HG03135 (cell line): ENCODE results near the gene NIP7.

Experiments used
- ATAC-seq: cut with Tn5 transposase; IDR thresholded peaks from one replicate; pipeline ENCODE4 v1.9.1; 2021; ENCODE audit warnings: mild to moderate bottlenecking, moderate library complexity; ENCODE audit not compliant: unreplicated experiment

NIP7 gene

GRCh38 chr16:69318177-69318910, 21.2 kb upstream of the NIP7 start:
- no peak for ATAC-seq

DNA sequence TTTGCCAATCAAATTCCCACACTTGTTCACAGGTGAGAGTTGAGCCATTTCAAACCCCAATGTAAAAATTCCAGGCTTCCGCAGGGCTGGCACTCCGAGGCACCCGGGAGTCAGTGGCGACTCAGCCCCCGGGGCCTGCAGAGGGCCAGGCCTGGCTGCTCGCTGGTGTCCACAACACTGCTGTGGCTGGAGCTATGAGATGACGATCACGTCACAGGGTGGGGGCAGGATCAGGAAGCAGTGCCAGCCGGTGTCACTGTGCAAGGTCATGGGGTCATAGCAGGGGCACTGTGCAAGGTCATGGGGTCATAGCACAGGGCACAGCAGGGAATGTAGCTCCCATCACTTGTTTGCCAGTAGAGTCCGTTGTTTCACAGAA, 20.7 kb upstream of the NIP7 start:
- ATAC-seq: no peak

DNA sequence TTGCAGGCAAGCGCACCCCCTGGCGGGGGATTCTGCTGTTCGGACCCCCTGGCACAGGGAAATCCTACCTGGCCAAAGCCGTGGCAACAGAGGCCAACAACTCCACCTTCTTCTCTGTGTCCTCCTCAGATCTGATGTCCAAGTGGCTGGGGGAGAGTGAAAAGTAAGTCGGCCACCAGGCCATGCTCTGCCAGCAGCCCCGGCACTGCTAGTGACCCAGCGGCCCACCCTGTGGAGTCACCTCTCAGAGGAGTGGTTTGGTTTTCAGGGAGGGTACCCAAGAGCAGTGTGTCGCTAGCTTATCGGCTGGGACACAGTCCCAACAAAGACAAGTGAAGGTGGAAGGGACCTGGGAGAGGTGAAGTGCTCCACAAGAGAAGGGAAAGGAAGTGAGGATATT, 20.2 kb upstream of the NIP7 start:
- no peak for ATAC-seq

GRCh38 chr16:69319826-69320739, 19.5 kb upstream of the NIP7 start:
- no peak for ATAC-seq

GRCh38 chr16:69320740-69321073, 18.9 kb upstream of the NIP7 start:
- ATAC-seq: no peak

GRCh38 chr16:69321080-69321479, 18.5 kb upstream of the NIP7 start:
- ATAC-seq: no peak

- no peak for ATAC-seq
Observed at GRCh38 chr16:69322343-69322742, 17.2 kb upstream of the NIP7 start.

GRCh38 chr16:69323415-69323814, 16.2 kb upstream of the NIP7 start:
- ATAC-seq: no peak

- ATAC-seq: no peak
Observed at GRCh38 chr16:69324013-69324531, 15.5 kb upstream of the NIP7 start.

DNA sequence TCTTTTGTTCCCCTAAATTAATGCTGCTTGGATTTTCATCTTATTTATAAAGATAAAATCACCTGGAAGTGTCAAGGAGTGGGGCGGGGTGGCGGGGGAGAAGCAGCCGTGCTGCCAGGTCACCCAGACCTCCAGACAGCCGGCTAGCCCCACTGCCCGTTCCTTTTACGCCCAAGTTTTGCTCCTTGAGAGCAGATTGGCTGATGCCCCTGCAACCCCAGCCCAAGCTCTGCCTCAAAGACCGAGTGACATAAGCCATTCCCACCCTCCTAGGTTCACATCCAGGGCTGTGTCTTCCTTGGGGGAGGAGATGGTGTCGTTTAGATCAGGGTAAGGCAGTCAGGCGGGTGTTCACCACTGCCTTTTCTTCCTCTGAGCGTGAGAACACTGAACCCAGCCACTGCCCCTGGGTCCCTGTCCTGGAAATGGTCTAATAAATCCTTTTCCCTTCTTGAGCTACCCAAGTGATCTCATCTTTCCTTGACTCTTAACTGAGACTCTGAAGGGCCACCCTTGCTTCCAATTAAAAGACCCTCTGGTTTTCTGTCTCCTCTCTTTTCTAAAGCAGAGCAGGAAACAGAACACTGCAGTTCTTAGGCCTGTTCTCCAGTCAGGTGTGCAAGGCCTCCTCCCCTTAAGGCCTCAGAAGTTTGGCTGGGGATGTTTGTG, 14.9 kb upstream of the NIP7 start:
- ATAC-seq: no peak

- no peak for ATAC-seq
Observed at GRCh38 chr16:69325784-69326171, 13.8 kb upstream of the NIP7 start.

GRCh38 chr16:69326172-69326873, 13.2 kb upstream of the NIP7 start:
- no peak for ATAC-seq

DNA sequence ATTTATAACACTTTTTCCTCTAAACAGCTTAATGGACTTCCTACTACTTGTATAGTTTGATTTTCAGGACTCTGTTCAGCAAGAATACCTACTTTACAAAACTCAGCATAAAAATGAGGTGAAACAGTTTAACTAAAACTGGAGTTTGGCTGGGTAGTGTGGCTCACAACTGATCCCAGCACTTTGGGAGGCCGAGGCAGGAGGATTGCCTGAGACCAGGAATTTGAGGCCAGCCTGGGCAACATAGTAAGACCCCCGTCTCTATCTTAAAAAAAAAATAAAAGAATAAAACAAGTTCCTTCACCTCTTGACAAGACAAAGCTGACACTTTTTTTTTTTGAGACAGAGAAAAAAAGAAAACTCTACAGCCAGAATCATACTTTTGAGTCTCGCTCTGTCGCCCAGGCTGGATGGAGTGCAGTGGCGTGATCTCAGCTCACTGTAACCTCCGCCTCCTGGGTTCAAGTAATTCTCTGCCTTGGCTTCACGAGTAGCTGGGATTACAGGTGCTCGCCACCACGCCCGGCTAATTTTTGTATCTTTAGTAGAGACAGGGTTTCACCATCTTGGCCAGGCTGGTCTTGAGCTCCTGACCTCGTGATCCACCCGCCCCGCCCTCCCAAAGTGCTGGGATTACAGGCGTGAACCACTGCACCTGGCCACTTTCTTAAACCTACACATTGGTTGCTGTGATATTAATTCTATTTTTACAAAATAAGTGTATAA, 11.8 kb upstream of the NIP7 start:
- no peak for ATAC-seq

- no peak for ATAC-seq
Observed at GRCh38 chr16:69328854-69329316, 10.7 kb upstream of the NIP7 start.

DNA sequence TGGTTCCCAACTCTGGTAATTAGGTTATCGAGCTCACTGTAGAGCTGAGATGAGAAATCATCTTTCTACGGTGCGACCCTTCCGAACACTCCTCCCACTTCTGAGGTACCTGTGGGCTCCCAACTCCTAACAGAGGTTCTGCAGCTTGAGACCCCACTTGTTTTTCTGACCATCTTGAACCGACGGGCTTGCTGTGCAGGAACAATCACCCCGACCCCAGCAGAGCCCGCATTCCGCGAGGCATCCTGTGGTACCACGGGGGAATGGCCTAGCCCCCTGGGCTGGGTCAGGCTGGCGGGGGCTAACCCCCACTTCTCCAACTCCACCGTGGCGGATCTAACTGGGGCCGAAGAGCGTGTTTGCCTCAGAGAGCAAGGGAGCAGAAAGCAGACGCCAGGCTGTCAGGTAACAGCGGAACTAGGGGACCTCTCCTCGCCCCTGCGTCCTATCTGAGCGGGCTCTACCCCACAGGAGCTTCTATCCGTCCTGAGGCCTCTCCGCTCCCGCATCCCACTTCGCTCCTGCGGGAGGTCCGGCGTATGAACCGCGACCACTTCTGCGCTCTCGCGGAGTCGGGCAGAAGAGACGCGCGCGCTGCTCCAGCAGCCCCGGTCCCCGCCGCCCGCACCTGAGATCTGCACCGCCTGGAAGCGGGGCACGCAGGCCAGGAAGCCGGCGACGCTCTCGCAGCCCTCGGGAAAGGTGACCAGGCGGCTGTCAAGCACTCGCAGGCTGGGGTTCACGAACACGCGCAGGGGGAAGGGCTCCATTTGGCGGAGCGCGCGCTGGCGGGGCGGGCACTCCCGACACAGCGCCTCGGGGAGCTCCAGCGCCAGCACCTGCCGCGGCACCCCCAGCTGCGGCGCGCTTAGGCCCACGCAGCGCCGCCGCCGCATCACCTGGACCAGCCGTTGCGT, 9.9 kb upstream of the NIP7 start:
- peak; percentile 36 for ATAC-seq

GRCh38 chr16:69330286-69331109, 9.1 kb upstream of the NIP7 start, which contains the start of gene PDF:
Gene PDF, minus strand, starts transcription at chr16:69330588. Its CDS starts 18 bp downstream, at chr16:69330570.
- peak; percentile 89 for ATAC-seq

DNA sequence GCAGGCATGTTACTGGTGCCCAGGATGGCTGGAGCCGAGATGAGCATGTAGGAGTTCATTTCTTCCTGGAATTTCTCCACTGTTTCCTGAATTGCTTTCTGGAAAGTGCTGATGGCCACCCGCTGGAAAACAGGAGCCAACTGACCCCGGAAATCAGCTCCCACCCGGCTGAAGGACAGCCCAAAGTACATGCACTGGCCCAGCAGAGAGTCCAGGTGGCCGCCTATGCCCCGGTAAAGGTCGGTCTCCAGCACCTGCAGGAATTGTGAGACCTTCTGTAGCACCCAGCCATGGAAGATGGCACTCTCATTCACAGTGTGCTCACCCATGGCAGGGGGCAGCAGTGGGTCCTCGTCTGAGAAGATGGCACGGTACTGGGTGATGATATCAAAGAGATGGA, 4.9 kb upstream of the NIP7 start:
- no peak for ATAC-seq
